Sigmoid colon (tissue), 3 donors: ENCODE data around the gene TRIM4.

Source experiments
- CTCF ChIP-seq, 4 experiments: fragments of 450-650 bp in 3 of 4; fragments of 200-600 bp in 1 of 4; IDR thresholded peaks; one replicate each; pipeline ENCODE4 v1.5.1; 2016 to 2019; ENCODE audit warnings: antibody characterized with exemption in 4 of 4, mild to moderate bottlenecking in 3 of 4, moderate library complexity in 2 of 4
- POLR2A ChIP-seq, 2 donors: fragments of 450-650 bp; IDR thresholded peaks; one replicate each; pipeline ENCODE4 v1.6.1; 2016; ENCODE audit warnings: antibody characterized with exemption in 2 of 2, mild to moderate bottlenecking in 2 of 2, moderate library complexity in 2 of 2

GRCh38 chr7:99843808-99844207 is 75.5 kb downstream of the TRIM4 start:
- TF ChIP-seq CTCF (IDR thresholded peaks at IDR 0.05) (no peak), POLR2A (IDR thresholded peaks at IDR 0.05) (no peak)
